Measurements from ENCODE around the gene ALG10B.
"Not testable (repeated sequence)": the region's sequence is repeated elsewhere in the genome, so short reads cannot be mapped to it uniquely, and the experiment has no call there.

The ALG10B gene

GRCh38 chr12:38316391-38317129 lies at the start of gene ALG10B:
TSS of gene ALG10B (plus strand) at chr12:38316774. CDS start at chr12:38316894, 120 bp downstream.
- peak; percentile 97 for DNase-seq (ENCODE audit: low read depth)

- DNase-seq (ENCODE audit: low read depth) = no peak
These were observed 48.0 kb upstream of the ALG10B start for GRCh38 chr12:38268612-38269011.

- DNase-seq (ENCODE audit: low read depth) = no peak
These were observed 46.7 kb upstream of the ALG10B start for GRCh38 chr12:38269897-38270296.

- no peak for DNase-seq (ENCODE audit: low read depth)
These were observed 36.8 kb upstream of the ALG10B start for GRCh38 chr12:38279756-38280155.

GRCh38 chr12:38282886-38283285 lies 33.7 kb upstream of the ALG10B start:
- no peak for DNase-seq (ENCODE audit: low read depth)

GRCh38 chr12:38289396-38289795 lies 27.2 kb upstream of the ALG10B start:
- DNase-seq (ENCODE audit: low read depth) = no peak

- DNase-seq (ENCODE audit: low read depth) = no peak
These were observed 25.4 kb upstream of the ALG10B start for GRCh38 chr12:38291160-38291559.

GRCh38 chr12:38302972-38303371 lies 13.6 kb upstream of the ALG10B start:
- not testable (repeated sequence) for DNase-seq (ENCODE audit: low read depth)

GRCh38 chr12:38321966-38322365 lies 5.4 kb downstream of the ALG10B start:
- not testable (repeated sequence) for DNase-seq (ENCODE audit: low read depth)

GRCh38 chr12:38324912-38325311 lies 8.3 kb downstream of the ALG10B start:
- DNase-seq (ENCODE audit: low read depth) = no peak

- DNase-seq (ENCODE audit: low read depth) = no peak
These were observed 10.8 kb downstream of the ALG10B start for GRCh38 chr12:38327356-38327755.

- DNase-seq (ENCODE audit: low read depth) = peak; percentile 50
These were observed 11.8 kb downstream of the ALG10B start for GRCh38 chr12:38328306-38328895.

- not testable (repeated sequence) for DNase-seq (ENCODE audit: low read depth)
These were observed 13.8 kb downstream of the ALG10B start for GRCh38 chr12:38330414-38330813.

GRCh38 chr12:38332814-38333213 lies 16.2 kb downstream of the ALG10B start:
- no peak for DNase-seq (ENCODE audit: low read depth)

- DNase-seq (ENCODE audit: low read depth) = no peak
These were observed 25.9 kb downstream of the ALG10B start for GRCh38 chr12:38342444-38342843.

GRCh38 chr12:38343256-38343655 lies 26.7 kb downstream of the ALG10B start:
- not testable (repeated sequence) for DNase-seq (ENCODE audit: low read depth)

GRCh38 chr12:38343916-38344315 lies 27.3 kb downstream of the ALG10B start:
- DNase-seq (ENCODE audit: low read depth) = not testable (repeated sequence)

GRCh38 chr12:38350342-38351174 lies 34.0 kb downstream of the ALG10B start:
- DNase-seq (ENCODE audit: low read depth) = no peak

GRCh38 chr12:38351175-38351508 lies 34.6 kb downstream of the ALG10B start:
- not testable (repeated sequence) for DNase-seq (ENCODE audit: low read depth)

GRCh38 chr12:38367506-38367905 lies 50.9 kb downstream of the ALG10B start:
- DNase-seq (ENCODE audit: low read depth) = no peak

GRCh38 chr12:38370311-38370710 lies 53.7 kb downstream of the ALG10B start:
- no peak for DNase-seq (ENCODE audit: low read depth)

GRCh38 chr12:38373784-38374183 lies 57.2 kb downstream of the ALG10B start:
- no peak for DNase-seq (ENCODE audit: low read depth)

GRCh38 chr12:38374751-38375150 lies 58.2 kb downstream of the ALG10B start:
- no peak for DNase-seq (ENCODE audit: low read depth)
